GM12892 (cell line): ENCODE results near the gene OGT.

Experiments used
- POLR2A ChIP-seq: IDR thresholded peaks from 2 replicates; pipeline ENCODE4 v1.6.1; 2011; ENCODE audit warnings: low read depth, low read length, control low read depth
- POLR2AphosphoS5 ChIP-seq: IDR thresholded peaks from 2 replicates; pipeline ENCODE4 v1.6.1; 2011; ENCODE audit warnings: low read depth, low read length, control low read depth
- TAF1 ChIP-seq: IDR thresholded peaks from 2 replicates; pipeline ENCODE4 v1.6.1; 2011; ENCODE audit warnings: low read depth, mild to moderate bottlenecking, control low read depth, low read length, borderline replicate concordance

GRCh38 chrX:71509289-71509688 lies 23.6 kb upstream of the OGT start:
- TF ChIP-seq POLR2A (no peak), TAF1 (no peak), POLR2AphosphoS5 (no peak)
